Cerebellar nuclear complex (tissue), 1 donor: ENCODE data around the gene C22orf15.

Experiments used
- DNase-seq, 2 experiments: peaks; one replicate each; lab custom pipeline; 2025; lab: John Stamatoyannopoulos, UW

Gene C22orf15

DNA sequence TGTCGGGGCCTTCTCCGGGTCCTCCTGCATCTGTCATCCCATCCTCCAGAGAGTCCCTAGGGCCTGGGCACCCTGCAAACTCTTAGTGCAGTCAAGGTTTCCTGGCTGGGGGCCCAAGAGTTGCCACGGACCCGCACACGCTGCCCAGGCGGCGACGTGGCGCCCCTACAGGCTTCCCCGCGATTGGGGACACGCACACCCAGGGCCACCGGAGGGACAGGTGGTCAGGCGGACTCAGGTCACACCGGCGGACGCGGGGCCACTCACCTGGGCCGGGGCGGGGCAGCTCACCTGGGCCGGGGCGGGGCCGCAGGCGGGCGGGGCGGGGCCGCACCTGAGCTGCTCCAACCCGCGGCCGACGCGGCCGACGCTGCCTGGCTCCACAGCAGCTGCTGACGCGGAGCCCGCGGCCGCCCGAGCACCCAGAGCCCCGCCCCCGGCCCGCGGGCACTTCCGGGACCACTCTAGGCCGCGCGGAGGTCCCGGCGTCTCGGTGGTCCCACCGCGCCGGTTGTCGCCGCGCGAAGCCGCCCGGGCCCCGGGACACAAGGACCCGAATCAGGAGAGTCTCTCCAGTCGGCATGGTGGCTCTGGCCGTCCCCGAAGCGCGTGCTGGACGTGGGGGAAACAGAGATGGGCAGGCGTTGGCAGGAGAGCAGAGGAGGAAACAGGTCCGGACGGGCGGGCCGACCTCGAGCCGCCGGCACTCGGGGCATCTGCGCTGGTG, 11.9 kb upstream of the C22orf15 start, which contains the start of gene ZNF70:
Gene ZNF70, minus strand, starts transcription at position 399 of the 727 bp plus-strand sequence. CDS start 5,972 bp downstream, outside the sequence.
- DNase-seq, result peak in 1 of 2 experiments; percentile 35

DNA sequence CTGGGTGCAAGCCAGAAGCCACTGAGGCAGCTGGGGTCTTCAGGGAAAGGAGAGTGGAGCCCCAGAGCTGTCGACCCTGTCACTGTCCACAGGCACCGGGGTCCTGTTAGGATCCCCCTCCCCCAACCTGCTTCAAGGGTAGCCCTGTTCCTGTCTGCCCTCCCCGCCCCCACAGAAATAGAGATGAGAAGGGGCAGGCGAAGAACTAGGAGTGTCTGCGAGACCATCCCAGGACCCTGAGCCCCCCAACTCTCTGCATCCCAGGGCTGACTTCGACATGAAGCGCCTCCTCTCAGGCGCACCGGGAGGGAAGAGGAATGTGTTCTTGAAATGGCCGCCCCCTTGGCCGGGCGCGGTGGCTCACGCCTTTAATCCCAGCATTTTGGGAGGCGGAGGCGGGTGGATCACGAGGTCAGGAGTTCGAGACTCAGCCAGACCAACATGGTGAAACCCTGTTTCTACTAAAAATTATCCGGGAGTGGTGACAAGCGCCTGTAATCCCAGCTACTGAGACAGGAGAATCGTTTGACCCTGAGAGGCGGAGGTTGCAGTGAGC, 11.3 kb upstream of the C22orf15 start:
- DNase-seq, result no peak

DNA sequence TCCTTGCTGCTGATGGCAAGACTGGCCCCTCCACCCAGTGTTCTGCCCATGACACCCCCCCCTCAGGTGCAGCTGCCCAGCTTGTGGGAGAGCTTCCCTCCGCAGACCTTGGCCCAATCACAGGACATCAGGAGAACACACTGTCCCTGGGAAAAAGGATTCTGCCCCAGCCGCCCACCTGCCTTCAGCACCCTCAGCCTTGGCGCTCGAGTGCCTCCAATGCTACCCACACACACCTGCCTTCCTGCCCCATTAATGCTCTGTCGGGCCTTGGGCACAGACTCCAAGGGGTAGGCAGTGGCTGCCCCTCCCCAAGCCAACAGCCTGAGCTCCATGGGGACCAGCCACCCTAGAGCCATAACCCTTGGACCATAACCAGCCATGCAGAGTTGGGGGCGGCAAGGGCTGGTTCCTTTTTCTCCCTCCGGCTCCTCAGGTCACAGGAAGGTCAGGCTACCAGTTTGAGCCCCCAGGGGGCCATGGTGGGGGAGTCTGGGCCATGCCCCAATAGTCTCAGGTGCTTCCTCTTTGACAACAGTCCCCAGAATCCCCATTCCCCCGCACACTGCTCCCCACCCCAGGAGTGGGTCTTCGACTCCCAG, 10.6 kb upstream of the C22orf15 start:
- DNase-seq, result no peak

GRCh38 chr22:23752750-23753149, 10.0 kb upstream of the C22orf15 start:
- DNase-seq, result no peak

DNA sequence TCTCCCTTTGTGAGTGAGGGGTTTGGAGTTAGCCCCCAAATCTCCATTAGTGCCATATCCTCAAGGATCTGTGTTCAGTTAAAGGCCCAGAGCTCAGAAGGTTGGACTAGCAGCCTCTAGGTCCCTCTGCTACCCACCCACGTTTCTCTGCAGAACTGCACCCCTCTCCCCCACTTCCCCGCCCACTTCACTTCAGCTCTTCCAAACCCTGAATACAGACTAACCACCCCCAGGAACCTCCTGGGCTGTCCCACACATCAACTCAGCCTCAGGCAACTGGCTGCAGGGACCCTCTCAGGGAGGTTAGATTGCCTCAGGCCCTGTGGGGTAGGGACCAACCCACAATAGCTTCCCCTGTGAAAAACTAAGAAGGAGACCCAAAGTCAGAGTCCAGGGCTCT, 9.4 kb upstream of the C22orf15 start:
- no peak for DNase-seq

GRCh38 chr22:23754220-23754919, 8.4 kb upstream of the C22orf15 start, which contains the start of gene VPREB3:
TSS of gene VPREB3 (minus strand) at chr22:23754425. CDS start at chr22:23754363, 62 bp downstream.
- no peak for DNase-seq

- no peak for DNase-seq
Measured at GRCh38 chr22:23754980-23755636, 7.7 kb upstream of the C22orf15 start.

DNA sequence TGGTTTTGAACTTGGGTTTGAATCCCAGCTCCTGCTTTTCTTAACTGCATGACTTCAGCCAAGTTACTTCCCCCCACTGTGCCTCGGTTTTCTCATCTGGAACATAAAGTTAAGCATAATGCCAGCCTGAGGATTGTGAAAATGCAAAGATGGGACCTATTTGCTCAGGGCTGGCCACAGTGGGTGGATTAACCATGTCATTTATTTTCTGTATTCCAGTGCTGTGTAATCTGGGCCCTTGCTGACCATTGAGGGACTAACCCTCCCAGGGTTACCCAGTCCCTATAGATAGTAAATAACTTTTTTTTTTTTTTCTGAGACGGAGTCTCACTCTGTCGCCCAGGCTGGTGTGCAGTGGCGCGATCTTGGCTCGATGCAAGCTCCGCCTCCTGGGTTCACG, 7.1 kb upstream of the C22orf15 start:
- no peak for DNase-seq

DNA sequence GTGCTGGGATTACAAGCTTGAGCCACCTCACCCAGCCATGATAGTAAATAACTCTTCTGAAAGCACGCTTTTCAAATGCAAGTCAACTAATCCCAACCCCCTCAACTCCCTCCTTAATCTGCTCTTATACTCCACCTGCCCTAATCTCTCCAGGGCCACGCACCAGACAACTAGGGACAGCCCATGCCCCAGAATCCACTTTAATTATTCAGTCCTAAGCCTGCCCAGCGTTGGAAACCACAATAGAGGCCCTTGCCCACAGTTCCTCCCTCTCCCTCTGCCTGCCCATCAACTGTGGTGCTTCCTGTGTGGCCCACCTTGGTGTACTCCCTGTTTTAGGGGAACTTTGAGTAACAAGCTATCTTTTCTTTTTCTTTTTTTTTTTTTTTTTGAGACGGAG, 5.9 kb upstream of the C22orf15 start:
- no peak for DNase-seq

DNA sequence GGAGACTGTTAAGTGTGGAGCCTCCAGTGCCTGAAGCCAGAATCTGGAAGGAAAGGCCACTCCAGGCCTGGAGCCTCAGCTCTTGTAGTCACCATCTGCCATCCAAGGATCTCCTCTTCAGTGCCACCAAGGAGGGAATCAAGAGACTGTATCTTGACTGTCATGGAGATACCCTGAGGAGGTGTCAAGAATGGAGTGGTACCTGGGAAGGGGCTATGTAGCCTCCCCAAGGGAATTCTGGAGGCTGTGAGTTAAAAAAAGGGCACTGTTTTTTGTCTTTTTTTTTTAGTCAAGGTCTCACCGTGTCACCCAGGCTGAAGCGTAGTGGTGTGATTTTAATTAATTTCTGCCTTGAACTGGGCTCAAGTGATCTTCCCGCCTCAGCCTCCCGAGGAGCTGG, 3.2 kb upstream of the C22orf15 start:
- DNase-seq, result no peak

DNA sequence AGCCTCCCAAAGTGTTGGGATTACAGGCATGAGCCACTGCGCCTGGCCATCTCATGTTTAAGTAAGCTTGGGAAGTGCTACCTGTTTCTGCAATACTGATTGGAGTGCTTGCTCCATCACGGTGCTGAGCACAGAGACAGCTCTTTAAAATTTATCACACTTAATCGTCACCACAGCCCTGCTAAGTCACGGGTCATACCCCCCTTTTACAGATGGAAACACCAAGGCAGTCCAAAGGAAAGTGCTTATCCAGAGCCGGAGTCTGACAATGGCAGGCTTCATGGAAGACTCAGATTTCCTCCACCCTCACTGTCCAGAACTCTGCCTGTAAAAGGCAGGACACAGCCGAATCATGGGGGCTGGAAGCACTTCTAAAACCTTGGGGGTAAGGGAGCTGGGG, 2.7 kb upstream of the C22orf15 start:
- DNase-seq, result no peak

DNA sequence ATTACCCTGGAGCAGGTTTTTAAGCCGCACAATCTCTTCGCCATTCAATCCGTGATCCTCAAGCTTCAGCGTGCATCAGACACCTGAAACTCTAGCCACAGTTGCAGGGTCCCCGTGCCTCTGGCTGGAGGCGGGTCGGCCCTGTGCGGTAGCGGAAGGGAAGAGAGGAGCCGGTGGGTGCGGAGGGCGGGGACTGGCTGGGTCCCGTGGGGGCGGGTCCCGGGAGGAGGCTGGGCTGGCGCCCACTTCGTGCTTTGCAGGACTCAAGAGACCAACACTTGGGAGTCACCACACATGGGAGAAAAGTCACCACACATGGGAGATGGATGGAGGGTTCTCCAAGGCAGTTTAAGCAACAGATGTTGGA, 772 bp downstream of the C22orf15 start:
- DNase-seq, result no peak

DNA sequence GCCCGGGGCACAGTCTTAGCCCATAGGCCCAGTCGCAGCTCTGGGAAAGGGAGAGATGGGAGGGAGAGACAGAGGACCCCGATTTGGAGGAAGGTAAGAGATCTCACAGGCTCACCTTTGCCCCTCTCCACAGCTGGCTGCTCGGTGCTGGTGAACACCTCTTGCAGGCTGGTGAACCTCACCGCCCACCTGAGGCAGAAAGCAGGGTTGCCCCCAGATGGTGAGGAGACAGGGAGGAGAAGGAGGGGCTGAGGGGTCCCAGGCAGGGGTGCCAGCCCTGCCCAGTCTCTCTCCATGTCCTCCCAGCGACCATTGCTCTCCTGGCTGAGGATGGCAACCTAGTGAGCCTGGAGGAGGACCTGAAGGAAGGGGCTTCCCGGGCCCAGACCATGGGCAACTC, 1.2 kb downstream of the C22orf15 start:
- DNase-seq, result no peak

- DNase-seq, result no peak
Measured at GRCh38 chr22:23764899-23765881, 2.4 kb downstream of the C22orf15 start.

DNA sequence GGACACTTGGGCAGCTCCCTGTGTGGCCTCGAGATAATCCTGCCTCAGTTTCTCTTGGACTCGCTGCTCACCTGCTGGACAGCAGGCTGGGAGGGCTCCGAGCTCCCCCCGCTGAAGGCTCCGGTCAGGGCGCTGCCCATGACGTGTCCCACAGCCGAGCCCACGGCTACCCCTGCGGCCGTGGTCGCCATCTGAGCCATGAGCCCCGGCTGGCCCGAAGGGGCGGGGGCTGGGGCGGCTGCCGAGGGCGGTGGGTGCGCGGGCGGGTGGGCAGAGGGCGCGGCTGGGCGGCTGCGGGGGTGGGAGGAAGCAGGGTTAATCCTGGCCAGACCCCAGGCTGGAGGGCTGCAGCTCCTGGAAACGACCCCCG, 4.5 kb downstream of the C22orf15 start:
- no peak for DNase-seq

- DNase-seq, result peak in 1 of 2 experiments; percentile 51
Measured at GRCh38 chr22:23767673-23768548, 5.1 kb downstream of the C22orf15 start, which contains the start of gene CHCHD10. TSS of gene CHCHD10 (minus strand) at chr22:23767972. CDS start at chr22:23767874, 98 bp downstream.

GRCh38 chr22:23769321-23769965, 6.7 kb downstream of the C22orf15 start:
- no peak for DNase-seq

GRCh38 chr22:23772315-23772648, 9.5 kb downstream of the C22orf15 start:
- DNase-seq, result no peak
